DMS79 (cell line): Measurements from ENCODE around the gene MKLN1.
A peak's percentile ranks its signal among the peaks of the same experiment; 100 is the strongest.

ENCODE experiments used
- DNase-seq: peaks from one replicate; lab custom pipeline; 2025; lab: John Stamatoyannopoulos, UW

MKLN1 gene

GRCh38 chr7:131354390-131354789 is 26.7 kb downstream of the MKLN1 start:
- DNase-seq = no peak

- peak; percentile 58 for DNase-seq
Observed at GRCh38 chr7:131355917-131356777, 28.5 kb downstream of the MKLN1 start.

GRCh38 chr7:131357282-131357880 is 29.7 kb downstream of the MKLN1 start:
- no peak for DNase-seq

GRCh38 chr7:131358636-131359035 is 31.0 kb downstream of the MKLN1 start:
- no peak for DNase-seq

GRCh38 chr7:131359136-131359776 is 31.6 kb downstream of the MKLN1 start:
- DNase-seq = no peak

- no peak for DNase-seq
Observed at GRCh38 chr7:131363719-131364118, 36.0 kb downstream of the MKLN1 start.

- DNase-seq = no peak
Observed at GRCh38 chr7:131364767-131365344, 37.2 kb downstream of the MKLN1 start.

GRCh38 chr7:131365838-131366237 is 38.2 kb downstream of the MKLN1 start:
- no peak for DNase-seq

- DNase-seq = no peak
Observed at GRCh38 chr7:131369354-131369753, 41.7 kb downstream of the MKLN1 start.

- DNase-seq = no peak
Observed at GRCh38 chr7:131370523-131370968, 42.9 kb downstream of the MKLN1 start.

GRCh38 chr7:131371411-131371810 is 43.7 kb downstream of the MKLN1 start:
- DNase-seq = no peak

GRCh38 chr7:131372554-131372953 is 44.9 kb downstream of the MKLN1 start:
- DNase-seq = no peak

GRCh38 chr7:131374821-131375220 is 47.1 kb downstream of the MKLN1 start:
- no peak for DNase-seq

GRCh38 chr7:131381069-131381838 is 53.6 kb downstream of the MKLN1 start:
- DNase-seq = no peak

- no peak for DNase-seq
Observed at GRCh38 chr7:131383417-131384285, 56.0 kb downstream of the MKLN1 start.

- DNase-seq = no peak
Observed at GRCh38 chr7:131384286-131384635, 56.6 kb downstream of the MKLN1 start.

GRCh38 chr7:131385039-131385605 is 57.4 kb downstream of the MKLN1 start:
- DNase-seq = no peak

- no peak for DNase-seq
Observed at GRCh38 chr7:131388126-131388525, 60.5 kb downstream of the MKLN1 start.

- DNase-seq = no peak
Observed at GRCh38 chr7:131390275-131390674, 62.6 kb downstream of the MKLN1 start.

GRCh38 chr7:131391145-131391544 is 63.5 kb downstream of the MKLN1 start:
- DNase-seq = no peak
